GM18873 (cell line): ENCODE results near the gene KIZ.
"Not testable (repeated sequence)": the region's sequence is repeated elsewhere in the genome, so short reads cannot be mapped to it uniquely, and the experiment has no call there.

Experiments
- ATAC-seq: cut with Tn5 transposase; IDR thresholded peaks from one replicate; pipeline ENCODE4 v1.9.1; 2021; ENCODE audit warnings: mild to moderate bottlenecking, moderate library complexity, moderate number of reproducible peaks; ENCODE audit not compliant: unreplicated experiment, low FRiP score

Gene KIZ

GRCh38 chr20:21136015-21136732 is 10.3 kb downstream of the KIZ start:
- no peak for ATAC-seq

GRCh38 chr20:21137078-21137477 is 11.2 kb downstream of the KIZ start:
- ATAC-seq = no peak

- ATAC-seq = no peak
Observed at GRCh38 chr20:21139881-21140566, 14.1 kb downstream of the KIZ start.

GRCh38 chr20:21141825-21142224 is 15.9 kb downstream of the KIZ start:
- ATAC-seq = no peak

- no peak for ATAC-seq
Observed at GRCh38 chr20:21143194-21143890, 17.5 kb downstream of the KIZ start.

GRCh38 chr20:21145424-21145823 is 19.5 kb downstream of the KIZ start:
- ATAC-seq = no peak

GRCh38 chr20:21146215-21146614 is 20.3 kb downstream of the KIZ start:
- ATAC-seq = no peak

GRCh38 chr20:21147593-21147992 is 21.7 kb downstream of the KIZ start:
- ATAC-seq = no peak

- ATAC-seq = no peak
Observed at GRCh38 chr20:21149344-21149743, 23.5 kb downstream of the KIZ start.

- no peak for ATAC-seq
Observed at GRCh38 chr20:21151791-21152190, 25.9 kb downstream of the KIZ start.

- no peak for ATAC-seq
Observed at GRCh38 chr20:21154692-21155091, 28.8 kb downstream of the KIZ start.

- ATAC-seq = no peak
Observed at GRCh38 chr20:21155268-21155667, 29.4 kb downstream of the KIZ start.

- no peak for ATAC-seq
Observed at GRCh38 chr20:21156266-21156665, 30.4 kb downstream of the KIZ start.

GRCh38 chr20:21157006-21157405 is 31.1 kb downstream of the KIZ start:
- ATAC-seq = no peak

GRCh38 chr20:21159658-21160380 is 33.9 kb downstream of the KIZ start:
- ATAC-seq = no peak

GRCh38 chr20:21161926-21162325 is 36.0 kb downstream of the KIZ start:
- no peak for ATAC-seq

GRCh38 chr20:21162631-21163030 is 36.7 kb downstream of the KIZ start:
- no peak for ATAC-seq

GRCh38 chr20:21166801-21167200 is 40.9 kb downstream of the KIZ start:
- ATAC-seq = no peak

- no peak for ATAC-seq
Observed at GRCh38 chr20:21167261-21167660, 41.4 kb downstream of the KIZ start.

- not testable (repeated sequence) for ATAC-seq
Observed at GRCh38 chr20:21168061-21168460, 42.2 kb downstream of the KIZ start.

- no peak for ATAC-seq
Observed at GRCh38 chr20:21172626-21173025, 46.7 kb downstream of the KIZ start.
